ENCODE measurements around the gene TNFSF11. TPM values are rescaled to one million over a fixed set of nuclear protein-coding genes. Genes with fewer than 3 reads are reported as not detected.

TNFSF11 gene
- polyA plus RNA-seq, 3 donors = 0.34 to 0.86 (median 0.37) TPM

DNA sequence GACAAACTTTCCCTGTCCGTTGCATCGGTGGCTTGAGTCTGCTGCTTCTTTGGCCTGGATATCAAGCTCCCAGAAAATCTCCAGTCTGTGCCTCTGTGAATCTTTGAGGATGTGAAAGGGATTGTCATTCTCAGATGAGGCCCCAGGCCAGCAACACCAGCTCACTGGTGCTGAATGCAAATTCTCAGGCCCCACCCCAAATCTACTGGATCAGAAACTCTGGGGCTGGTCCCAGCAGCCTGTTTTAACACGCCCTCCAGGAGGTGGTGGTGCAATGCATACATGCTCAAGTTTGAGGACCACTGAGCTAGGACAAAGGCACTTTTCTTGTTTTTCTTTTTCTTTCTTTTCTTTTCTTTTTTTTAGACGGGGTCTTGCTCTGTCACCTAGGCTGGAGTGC lies 23.6 kb downstream of the TNFSF11 start:
- DNase-seq (ENCODE audit: extremely low read depth in 1 of 11, low read depth in 9 of 11, low spot score in 4 of 11) = no peak

DNA sequence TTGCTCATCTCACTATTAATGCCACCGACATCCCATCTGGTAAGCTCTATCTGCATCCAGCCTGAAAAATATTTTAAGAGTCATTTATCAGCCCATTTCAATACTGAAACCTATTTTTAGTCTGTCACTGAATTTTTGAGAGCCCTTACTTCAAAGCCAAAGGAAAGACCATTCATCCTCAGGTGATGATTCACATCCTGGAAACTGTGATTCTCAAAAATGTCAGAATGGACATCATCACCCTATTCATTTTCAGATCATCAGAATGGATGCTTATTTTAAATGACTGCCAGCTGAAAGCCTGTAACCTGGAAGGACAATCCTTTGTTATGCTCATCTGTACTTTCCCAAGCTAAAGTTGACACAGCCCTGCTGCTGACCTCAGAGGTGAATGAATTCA lies 27.0 kb downstream of the TNFSF11 start:
- no peak for DNase-seq (ENCODE audit: extremely low read depth in 1 of 11, low read depth in 9 of 11, low spot score in 4 of 11)

DNA sequence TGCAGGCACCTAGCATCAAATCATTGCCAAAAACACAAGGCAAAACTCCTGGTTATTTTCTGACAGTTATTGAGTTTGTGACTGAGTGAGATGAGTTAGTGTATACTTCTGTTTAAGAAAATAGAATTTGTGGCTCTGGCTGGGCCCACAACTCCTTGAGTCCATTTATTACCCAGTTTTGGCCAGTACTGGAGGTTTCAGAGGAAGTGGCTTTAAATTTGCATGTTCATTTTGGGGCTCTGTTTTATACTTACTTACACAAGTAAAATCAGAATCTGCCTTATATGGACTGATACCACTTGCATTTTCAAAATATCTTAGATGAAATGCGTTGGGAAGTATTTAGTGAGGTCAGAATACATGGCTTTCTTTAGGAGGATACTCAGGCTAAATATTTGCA lies 29.0 kb downstream of the TNFSF11 start:
- no peak for DNase-seq (ENCODE audit: extremely low read depth in 1 of 11, low read depth in 9 of 11, low spot score in 4 of 11)

DNA sequence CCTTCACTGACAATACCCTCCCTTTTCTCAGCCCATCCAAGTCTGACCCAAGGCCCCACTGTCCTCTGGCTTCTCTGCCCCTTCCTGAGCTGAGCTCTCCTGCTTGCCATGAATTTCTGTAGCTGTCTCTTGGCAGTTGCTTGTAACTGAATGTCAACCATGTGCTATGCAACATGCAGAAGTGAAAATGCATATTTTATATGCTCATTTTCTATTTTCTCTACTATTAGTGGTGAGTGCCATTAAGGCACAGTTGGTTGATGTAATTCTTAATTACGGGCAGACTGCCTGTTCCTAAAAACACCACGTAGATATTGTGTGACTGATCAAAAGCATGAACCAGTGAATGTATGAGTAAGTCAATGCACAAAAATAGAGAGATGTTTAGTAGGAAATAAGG lies 29.6 kb downstream of the TNFSF11 start:
- no peak for DNase-seq (ENCODE audit: extremely low read depth in 1 of 11, low read depth in 9 of 11, low spot score in 4 of 11)

DNA sequence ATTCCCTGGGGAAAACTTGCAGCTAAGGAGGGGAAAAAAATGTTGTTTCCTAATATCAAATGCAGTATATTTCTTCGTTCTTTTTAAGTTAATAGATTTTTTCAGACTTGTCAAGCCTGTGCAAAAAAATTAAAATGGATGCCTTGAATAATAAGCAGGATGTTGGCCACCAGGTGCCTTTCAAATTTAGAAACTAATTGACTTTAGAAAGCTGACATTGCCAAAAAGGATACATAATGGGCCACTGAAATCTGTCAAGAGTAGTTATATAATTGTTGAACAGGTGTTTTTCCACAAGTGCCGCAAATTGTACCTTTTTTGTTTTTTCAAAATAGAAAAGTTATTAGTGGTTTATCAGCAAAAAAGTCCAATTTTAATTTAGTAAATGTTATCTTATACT lies 33.6 kb downstream of the TNFSF11 start:
- DNase-seq (ENCODE audit: extremely low read depth in 1 of 11, low read depth in 9 of 11, low spot score in 4 of 11) = no peak

DNA sequence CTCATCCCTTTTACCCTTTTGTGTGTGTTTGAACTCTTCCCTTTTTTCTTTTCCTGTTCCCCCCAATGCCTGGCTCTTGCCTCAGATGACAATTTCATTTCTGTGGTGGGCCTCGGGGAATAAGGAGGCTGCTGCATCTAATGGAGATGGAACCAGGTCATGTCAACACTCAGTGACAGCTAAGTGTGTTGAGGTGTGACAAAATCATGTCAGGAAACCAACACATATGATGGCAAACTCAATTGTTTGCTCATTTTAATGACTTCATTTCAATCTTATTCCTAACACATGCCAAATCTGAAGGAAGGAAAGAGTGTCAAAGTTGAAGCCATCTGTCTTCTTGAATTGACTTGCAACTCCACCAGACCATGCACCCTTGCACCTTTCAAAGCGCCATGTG lies 36.7 kb downstream of the TNFSF11 start:
- DNase-seq (ENCODE audit: extremely low read depth in 1 of 11, low read depth in 9 of 11, low spot score in 4 of 11) = no peak

DNA sequence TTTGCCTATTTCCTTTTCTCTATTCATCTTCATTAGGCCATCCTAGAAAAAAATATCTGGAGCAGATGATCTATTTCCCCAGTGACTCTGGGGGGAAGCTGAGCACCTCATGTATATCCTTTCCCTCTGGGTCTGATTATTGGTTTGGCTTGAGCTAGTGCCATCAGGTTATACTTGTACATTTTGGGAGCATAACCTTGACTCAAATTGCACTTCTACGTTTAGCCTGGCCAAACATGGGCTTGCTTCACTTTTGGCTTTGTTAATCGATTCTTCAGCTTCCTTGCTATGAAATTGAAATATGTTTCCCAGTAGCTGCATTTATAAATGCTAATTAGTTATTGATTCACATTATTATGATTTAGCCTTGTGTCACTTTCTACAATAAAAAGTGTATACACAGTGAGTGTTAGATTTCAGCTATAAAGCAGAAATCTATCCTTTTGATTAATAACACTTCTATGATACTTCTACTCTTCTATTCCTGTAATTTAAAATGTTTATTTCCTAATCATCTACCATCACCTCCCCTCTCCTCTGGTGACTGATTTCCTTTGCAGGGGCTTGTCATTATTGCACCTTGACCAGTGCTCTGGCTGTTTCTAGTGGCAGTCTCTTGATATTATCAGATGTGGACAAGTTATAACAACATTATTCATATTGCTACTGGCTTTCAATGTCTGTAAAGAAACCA lies 37.3 kb downstream of the TNFSF11 start:
- DNase-seq (ENCODE audit: extremely low read depth in 1 of 11, low read depth in 9 of 11, low spot score in 4 of 11) = no peak

DNA sequence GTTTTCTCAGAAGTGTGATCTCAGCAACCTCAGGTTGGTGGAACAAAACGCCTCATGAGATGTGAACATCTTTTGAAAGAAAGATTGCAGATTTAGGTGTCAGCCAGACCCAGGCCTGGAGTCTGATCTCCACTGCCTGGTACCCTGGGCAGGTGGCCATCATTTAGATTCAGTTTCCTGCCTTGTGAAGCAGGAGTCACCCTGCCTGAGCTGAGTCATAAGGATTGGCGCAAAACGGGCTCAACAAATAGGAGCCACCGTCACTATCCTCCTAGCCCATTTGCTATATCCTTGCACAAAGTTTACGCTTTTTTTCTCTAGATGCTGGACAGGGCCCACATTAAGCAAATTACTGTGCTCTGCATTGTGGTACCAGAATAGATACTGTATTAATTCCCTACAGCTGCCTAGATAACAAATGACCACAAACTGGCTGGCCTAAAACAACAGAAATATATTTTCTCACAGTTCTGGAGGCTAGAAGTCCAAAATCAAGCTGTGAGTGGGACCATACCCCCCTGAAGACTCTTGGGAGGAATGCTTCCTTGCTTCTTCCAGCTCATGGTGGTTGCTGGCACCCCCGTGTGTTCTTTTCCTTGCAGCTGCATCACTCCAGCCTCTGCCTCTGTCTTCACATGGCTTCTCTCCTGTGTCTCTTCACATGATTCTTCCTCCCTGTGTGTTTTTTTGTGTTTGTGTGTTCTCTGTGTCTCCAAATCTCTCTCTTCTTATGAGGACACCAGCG lies 38.2 kb downstream of the TNFSF11 start:
- no peak for DNase-seq (ENCODE audit: extremely low read depth in 1 of 11, low read depth in 9 of 11, low spot score in 4 of 11)

DNA sequence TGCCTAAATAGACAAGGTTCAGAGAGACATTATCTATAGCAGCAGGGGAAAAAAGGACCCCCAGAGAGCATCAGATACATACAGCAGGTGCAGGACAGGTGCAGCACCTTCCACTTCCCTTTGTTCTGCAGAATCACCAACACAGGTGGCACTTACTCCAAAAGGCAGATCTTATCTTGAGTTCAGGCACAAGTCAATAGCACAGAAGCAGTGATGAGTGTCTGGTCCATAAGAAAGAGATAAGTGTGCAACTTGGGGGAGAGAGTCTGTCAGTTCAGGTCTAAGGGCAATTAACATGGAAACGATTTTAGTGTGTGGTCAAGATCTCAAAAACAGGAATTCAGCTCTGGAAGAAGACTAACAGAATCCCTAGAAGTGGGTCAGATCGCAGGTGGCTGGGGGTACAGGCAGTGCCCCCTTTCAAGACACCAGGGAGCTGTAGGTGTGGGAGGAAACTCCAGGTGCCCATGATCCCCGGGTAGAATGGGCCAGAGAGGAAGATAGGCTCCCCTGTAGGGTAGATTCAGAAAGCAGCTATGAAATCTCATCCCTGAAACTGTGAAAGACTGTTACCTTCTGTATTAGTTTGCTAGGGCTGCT lies 40.6 kb downstream of the TNFSF11 start:
- DNase-seq (ENCODE audit: extremely low read depth in 1 of 11, low read depth in 9 of 11, low spot score in 4 of 11) = no peak

DNA sequence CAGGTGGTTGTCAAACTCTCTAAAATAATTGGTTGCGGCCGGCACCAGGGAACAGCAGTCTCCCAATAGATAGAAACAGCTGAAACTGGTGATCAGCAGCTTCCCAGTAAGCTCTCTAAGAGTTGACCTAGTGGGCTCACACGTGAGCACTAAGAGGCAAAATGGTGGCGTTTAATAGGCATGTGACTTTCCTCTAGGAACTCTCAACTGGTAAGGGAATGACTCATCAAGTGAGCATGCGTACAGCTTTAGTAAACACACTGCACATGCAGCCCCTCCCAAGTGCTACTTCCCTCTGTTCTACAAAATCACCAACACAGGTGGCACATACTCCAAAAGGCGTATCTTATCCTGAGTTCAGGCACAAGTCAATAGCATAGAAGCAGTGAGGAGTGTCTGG lies 41.7 kb downstream of the TNFSF11 start:
- DNase-seq (ENCODE audit: extremely low read depth in 1 of 11, low read depth in 9 of 11, low spot score in 4 of 11) = no peak

DNA sequence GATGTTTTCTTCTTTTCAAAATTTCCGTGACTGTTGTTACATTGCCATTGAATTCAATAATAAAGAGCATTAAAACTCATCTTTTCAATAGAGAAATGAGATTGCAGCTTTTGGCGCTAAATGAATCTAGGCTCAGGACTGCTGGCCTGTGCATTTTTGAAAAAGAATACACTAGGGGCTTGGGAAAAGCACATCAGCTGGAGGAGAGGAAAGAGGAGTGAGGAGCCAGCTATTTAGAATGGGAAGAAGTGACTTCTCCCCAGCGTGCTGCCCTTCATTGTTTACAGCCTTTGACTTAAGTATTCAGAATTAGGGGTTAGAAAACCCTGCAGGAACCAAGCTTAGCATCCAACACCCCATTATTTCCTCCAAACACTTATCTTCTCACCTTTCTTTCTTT lies 43.3 kb downstream of the TNFSF11 start:
- DNase-seq (ENCODE audit: extremely low read depth in 1 of 11, low read depth in 9 of 11, low spot score in 4 of 11) = no peak

DNA sequence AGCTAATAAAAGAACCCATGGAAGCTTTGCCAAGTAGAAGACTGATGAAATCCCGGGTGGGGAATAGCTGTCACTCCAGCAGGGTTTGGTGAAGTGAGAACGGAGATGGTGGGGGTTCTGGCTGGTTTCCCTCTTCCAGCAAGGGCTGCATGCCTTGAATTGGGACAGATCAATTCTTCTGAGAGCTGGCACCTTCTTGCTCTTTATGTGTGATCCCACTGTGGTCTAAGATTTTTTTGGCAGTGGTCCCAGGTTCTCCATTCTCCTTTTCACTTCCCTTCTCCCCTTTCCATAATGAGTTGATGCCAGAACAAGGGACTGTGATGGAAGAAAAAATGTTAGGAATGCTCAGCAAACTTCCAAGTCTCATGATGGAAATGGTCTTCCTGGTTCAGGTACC lies 50.0 kb downstream of the TNFSF11 start:
- DNase-seq (ENCODE audit: extremely low read depth in 1 of 11, low read depth in 9 of 11, low spot score in 4 of 11) = no peak

DNA sequence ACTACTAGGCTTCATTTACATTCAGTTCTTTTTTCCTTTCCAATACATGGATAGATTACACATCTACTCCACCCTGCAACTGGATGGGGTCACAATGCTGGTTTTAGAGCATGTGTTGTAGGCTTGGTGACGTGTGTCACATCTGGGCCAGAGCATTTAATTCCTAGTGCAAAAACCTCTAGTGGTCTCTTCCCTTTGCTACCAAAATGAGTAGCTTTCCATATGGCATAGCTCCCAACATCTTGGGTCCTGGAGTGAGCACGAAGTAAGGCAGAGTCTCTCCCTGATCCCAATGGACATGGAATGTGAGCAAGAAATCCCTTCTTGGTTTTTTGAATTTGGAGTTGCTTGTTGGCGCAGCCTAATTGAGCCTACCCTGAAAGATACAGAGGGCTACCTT lies 51.7 kb downstream of the TNFSF11 start:
- DNase-seq (ENCODE audit: extremely low read depth in 1 of 11, low read depth in 9 of 11, low spot score in 4 of 11) = no peak

DNA sequence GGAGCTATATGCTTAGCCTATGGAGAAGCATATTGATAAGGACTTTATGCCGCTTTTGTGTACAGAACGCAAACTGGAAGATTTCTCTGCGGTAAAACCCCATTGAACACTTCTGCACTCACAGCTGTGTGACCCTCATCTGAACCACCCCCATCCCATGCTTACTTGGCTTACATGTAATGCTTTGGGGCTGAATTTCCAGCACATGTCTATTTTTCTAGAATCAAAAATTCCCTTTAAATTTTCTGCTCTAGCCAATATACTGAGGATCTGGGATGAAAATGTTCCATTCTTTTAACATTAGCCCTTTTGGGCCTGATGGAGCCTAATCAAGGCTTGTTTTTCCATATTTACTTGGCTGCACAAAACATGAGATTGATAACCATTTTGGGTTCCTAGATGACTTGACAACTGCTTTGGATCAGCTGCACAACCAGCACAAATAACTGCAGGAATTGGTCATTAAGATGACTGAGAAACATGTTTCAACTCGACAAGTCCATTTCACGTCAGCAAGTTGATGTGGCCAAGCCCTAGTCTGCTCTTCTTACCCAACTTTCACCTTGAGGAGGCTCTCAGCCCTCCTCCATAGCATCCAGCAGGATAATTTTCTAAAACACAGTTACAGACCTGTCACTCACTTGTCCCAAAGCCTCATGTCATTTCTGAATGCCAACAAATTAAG lies 52.4 kb downstream of the TNFSF11 start:
- no peak for DNase-seq (ENCODE audit: extremely low read depth in 1 of 11, low read depth in 9 of 11, low spot score in 4 of 11)

DNA sequence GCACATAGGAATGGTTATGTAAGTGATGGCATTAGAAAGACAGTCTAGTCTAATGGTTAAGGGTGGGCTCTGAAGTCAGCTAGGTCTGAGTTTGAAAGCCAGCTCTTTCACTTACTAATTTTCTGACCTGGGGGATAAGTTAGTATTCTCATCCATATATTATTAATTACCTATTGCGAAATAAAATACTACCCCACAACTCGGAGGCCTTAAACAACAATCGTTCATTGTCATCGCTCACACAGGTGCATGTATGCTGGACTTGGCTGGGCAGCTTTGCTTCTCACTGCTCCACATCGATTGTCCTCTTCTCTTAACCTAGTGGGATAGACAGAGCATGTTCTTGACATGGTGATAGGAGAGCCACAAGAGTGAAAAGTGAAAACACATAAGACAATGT lies 54.7 kb downstream of the TNFSF11 start:
- no peak for DNase-seq (ENCODE audit: extremely low read depth in 1 of 11, low read depth in 9 of 11, low spot score in 4 of 11)

DNA sequence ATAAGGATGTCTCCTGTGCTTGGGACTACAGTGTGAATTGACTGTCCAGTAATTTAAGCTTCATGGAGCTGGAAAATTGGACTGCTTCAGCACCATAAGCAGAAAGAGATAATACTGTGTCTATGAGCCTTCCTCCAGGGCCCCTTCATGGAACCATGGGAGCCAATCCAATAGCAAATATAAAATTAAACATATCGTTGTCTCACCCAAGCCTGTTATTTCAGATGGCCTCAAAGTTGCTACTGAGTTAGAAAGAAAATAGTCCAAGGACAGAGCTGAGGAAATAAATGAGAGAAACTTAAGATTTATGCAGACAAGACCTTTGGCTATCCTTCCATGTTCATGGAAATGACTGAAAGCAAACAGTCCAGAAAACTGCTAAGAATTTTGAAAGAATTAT lies 57.2 kb downstream of the TNFSF11 start:
- DNase-seq (ENCODE audit: extremely low read depth in 1 of 11, low read depth in 9 of 11, low spot score in 4 of 11) = no peak

DNA sequence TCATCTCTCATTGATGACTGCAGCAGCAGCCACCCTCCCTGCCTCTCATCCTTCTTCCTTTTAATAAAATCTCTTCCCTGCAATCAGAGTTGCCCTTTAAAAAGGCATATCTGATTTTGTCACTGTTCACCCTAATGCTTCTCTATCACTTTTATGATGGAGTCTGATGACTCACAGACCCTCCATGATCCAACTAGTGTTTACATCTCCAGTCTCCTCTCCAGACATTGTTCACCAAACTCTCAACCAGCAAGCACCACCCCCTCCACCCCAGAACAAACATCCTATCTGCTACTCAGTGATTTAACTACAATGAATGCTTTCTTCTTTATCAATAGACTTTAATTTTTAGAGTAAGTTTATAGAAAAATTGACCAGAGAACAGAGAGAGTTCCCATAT lies 59.5 kb downstream of the TNFSF11 start:
- no peak for DNase-seq (ENCODE audit: extremely low read depth in 1 of 11, low read depth in 9 of 11, low spot score in 4 of 11)

DNA sequence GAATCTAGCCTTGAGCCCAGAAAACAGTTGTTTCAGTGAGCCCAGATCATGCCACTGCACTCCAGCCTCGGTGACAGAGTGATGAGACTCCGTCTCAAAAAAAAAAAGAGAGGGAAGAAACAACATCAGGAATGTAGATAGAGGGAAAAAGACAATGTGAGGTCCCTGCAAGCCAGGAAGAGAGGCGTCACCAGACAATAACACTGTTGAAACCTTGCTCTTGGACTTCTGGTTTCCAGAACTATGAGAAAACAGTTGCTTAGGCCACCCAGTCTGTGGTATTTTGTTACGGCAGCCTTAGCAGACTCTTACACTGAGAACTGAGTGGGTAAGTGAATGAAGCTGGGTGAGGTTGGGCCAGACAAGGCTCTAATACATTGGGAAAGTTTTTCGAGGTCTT lies 64.1 kb downstream of the TNFSF11 start:
- no peak for DNase-seq (ENCODE audit: extremely low read depth in 1 of 11, low read depth in 9 of 11, low spot score in 4 of 11)

DNA sequence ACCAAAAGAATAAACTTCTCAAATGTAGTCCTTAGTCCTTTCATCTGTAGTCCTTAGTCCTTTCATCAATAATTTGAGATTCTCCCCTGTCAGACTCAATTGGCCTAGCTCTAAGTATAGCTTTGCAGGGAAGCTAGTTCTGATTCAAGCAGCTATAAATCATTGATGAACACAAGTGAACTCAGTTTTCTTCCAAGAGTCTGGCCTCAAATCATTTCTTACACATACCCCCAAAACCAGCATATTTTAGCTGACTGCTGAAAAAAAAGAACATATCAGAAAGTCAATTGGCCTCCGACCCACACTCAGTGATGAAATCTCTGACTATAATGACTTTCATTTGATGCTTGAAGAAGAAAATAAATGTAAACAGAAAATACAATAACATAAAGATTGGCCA lies 64.9 kb downstream of the TNFSF11 start:
- DNase-seq (ENCODE audit: extremely low read depth in 1 of 11, low read depth in 9 of 11, low spot score in 4 of 11) = no peak

DNA sequence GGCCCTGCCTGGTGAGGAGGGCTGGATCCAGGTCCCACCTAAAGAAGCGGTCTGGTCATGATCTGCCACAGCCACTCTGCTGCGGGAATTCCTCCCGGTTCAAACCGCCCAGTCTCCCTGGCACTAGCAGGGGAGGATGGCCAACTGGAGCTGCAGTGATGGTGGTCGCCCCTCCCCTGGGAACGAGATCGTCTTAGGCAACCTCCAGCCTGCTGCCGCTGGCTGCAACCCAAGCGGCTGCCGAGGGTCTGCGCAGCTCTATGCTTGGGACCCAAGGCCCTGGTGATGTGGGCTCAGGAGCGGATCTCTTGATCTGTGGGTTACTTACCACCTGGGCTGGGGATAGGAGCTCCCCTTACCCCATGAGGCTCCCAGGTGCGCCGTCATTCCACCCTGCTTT lies 69.1 kb downstream of the TNFSF11 start:
- no peak for DNase-seq (ENCODE audit: extremely low read depth in 1 of 11, low read depth in 9 of 11, low spot score in 4 of 11)

Data from renal cortex interstitium (tissue), 11 donors.